Measurements from ENCODE around the gene PSME3. TPM values are rescaled to one million over a fixed set of nuclear protein-coding genes. Genes with fewer than 3 reads are reported as not detected.

The PSME3 gene
- total and polyA plus RNA-seq, 9 of the 15 experiments (the other 6 are each of a cell fraction or from before 2014, with no cell fraction given), result 31.2 to 275 (median 141) TPM

DNA sequence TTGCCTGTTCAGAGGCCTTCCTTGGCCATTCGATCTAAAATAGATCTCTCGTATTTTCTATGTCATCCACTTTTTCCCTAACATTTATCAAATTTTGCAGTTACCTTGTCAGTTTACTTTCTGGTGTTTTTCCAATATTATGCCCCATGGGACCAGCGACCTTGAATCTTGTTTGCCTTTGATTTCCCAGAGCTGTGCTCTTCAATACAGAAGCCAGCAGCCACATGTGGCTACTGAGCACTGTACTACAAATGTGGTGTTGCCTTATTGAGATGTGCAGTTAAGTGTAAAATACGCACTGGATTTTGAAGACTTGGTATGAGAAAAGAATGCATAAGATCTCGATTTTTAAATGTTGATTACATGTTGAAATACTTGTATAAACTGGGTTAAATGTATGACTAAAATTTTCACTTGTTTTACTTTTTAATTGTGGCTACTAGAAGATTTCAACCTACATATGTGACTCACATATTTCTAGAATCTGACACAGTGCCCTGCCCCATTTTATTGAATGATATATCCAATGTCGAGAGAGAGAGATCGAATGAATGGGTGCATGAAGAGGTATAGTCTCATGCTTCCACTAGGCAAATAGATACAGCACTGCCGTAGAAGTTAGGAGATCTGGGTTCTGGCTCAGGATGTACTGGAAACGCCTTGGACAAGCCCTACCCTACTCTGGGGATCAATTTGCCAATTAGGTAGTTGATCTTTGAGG, 824 bp upstream of the PSME3 start:
- DNase-seq (ENCODE audit: extremely low read depth in 1 of 4, low spot score in 3 of 4) (peak in 3 of 4 experiments; percentile 13 to 34 (median 33)), ATAC-seq (peak; percentile 62), FAIRE-seq (no peak)
- CTCF ChIA-PET (ENCODE audit: low intra/inter-chr PET ratio), result no interaction called here
- WGBS (ENCODE audit: insufficient coverage, low coverage, missing lambda C conversion rate), result 26% methylated on average over 9 of the region's 9 CpGs
- Histone ChIP-seq H2AFZ (ENCODE audit: low read depth, low read length) (peak overlapping the region; percentile 100), H3K9ac (ENCODE audit: insufficient read depth in 1 of 2, low read depth in 2 of 2, low read length in 2 of 2) (peak overlapping the region; percentile 98 to 99), H3K9me3 (replicated peaks; ENCODE audit: control insufficient read depth, insufficient read depth, low read depth, low read length) (no peaks in the 10 kb centered on the region), H3K4me3 (peak overlapping the region; percentile 90), H3K27me3 (ENCODE audit: control insufficient read depth in 2 of 2, insufficient read depth in 2 of 2, low read length in 2 of 2) (no peaks in the 10 kb centered on the region), H3K4me1 (replicated peaks in 1 of 2; ENCODE audit: control insufficient read depth in 2 of 2, insufficient read depth in 2 of 2, low read length in 2 of 2) (peaks cover 3 to 14% of the 10 kb centered on the region in 2 experiments; a peak in 4 of 5 replicates), H3K36me3 (ENCODE audit: control insufficient read depth, insufficient read depth, low read length) (peaks cover 31% of the 10 kb centered on the region), H3K4me2 (ENCODE audit: insufficient read depth, low read length) (peak overlapping the region; percentile 98), H3K9me1 (ENCODE audit: control insufficient read depth, insufficient read depth, low read length) (no peaks in the 10 kb centered on the region), H3K27ac (ENCODE audit: extremely low read depth, low read depth, low read length) (peak overlapping the region; percentile 95), H4K20me1 (replicated peaks; ENCODE audit: control insufficient read depth, insufficient read depth, low read length) (0 out of 2 replicates have a peak, but pooled peaks cover 5% of the 10 kb centered on the region), H3K79me2 (ENCODE audit: control insufficient read depth, insufficient read depth, low read length) (peaks cover 43% of the 10 kb centered on the region)
- TSS peak; percentile 84 for BruUV-seq (replicated peaks)
- intact Hi-C loops (cut with micrococcal nuclease) (no loop called here), in situ Hi-C loops (cut with MboI) (no loop called here)
- POLR2A ChIA-PET, result interaction anchor here (1.0 to 2.0 kb wide), 6 partner anchors 8 to 166 kb away, joined by 3 to 18 read pairs (median 8); partner anchors contain the start of genes BECN1 and RPL27
- TF ChIP-seq KLF6 (CRISPR knock-in tag; IDR thresholded peaks at IDR 0.05; ENCODE audit: borderline replicate concordance) (no peak), HNRNPH1 (optimal IDR thresholded peaks at IDR 0.05; ENCODE audit: low read depth, low read length) (no peak), TBP (optimal IDR thresholded peaks at IDR 0.05; ENCODE audit: low read depth, low read length) (no peak), ELF2 (CRISPR knock-in tag; IDR thresholded peaks at IDR 0.05) (no peak), ZC3H4 (CRISPR knock-in tag; IDR thresholded peaks at IDR 0.05; ENCODE audit: borderline replicate concordance) (no peak), SMC3 (conservative IDR thresholded peaks at IDR 0.05; ENCODE audit: insufficient read depth, low read depth, low read length) (no peak), SRF (CRISPR knock-in tag; IDR thresholded peaks at IDR 0.05) (peak in 1 of 2 experiments; percentile 24; a peak in 1 of 4 replicates), KLF13 (tag; IDR thresholded peaks at IDR 0.05; ENCODE audit: borderline replicate concordance, low read depth) (no peak)
- TF ChIP-seq, protein P1, sequence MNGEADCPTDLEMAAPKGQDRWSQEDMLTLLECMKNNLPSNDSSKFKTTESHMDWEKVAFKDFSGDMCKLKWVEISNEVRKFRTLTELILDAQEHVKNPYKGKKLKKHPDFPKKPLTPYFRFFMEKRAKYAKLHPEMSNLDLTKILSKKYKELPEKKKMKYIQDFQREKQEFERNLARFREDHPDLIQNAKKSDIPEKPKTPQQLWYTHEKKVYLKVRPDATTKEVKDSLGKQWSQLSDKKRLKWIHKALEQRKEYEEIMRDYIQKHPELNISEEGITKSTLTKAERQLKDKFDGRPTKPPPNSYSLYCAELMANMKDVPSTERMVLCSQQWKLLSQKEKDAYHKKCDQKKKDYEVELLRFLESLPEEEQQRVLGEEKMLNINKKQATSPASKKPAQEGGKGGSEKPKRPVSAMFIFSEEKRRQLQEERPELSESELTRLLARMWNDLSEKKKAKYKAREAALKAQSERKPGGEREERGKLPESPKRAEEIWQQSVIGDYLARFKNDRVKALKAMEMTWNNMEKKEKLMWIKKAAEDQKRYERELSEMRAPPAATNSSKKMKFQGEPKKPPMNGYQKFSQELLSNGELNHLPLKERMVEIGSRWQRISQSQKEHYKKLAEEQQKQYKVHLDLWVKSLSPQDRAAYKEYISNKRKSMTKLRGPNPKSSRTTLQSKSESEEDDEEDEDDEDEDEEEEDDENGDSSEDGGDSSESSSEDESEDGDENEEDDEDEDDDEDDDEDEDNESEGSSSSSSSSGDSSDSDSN (IDR thresholded peaks at IDR 0.05; ENCODE audit: borderline replicate concordance in 1 of 2, low read depth in 2 of 2, low read length in 2 of 2), result 0 out of 4 replicates have a peak, but pooled peaks of 1 of the 2 experiments have one; percentile 25
- TF ChIP-seq, protein P2, sequence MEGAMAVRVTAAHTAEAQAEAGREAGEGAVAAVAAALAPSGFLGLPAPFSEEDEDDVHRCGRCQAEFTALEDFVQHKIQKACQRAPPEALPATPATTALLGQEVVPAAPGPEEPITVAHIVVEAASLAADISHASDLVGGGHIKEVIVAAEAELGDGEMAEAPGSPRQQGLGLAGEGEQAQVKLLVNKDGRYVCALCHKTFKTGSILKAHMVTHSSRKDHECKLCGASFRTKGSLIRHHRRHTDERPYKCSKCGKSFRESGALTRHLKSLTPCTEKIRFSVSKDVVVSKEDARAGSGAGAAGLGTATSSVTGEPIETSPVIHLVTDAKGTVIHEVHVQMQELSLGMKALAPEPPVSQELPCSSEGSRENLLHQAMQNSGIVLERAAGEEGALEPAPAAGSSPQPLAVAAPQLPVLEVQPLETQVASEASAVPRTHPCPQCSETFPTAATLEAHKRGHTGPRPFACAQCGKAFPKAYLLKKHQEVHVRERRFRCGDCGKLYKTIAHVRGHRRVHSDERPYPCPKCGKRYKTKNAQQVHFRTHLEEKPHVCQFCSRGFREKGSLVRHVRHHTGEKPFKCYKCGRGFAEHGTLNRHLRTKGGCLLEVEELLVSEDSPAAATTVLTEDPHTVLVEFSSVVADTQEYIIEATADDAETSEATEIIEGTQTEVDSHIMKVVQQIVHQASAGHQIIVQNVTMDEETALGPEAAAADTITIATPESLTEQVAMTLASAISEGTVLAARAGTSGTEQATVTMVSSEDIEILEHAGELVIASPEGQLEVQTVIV (CRISPR knock-in tag; IDR thresholded peaks at IDR 0.05; ENCODE audit: borderline replicate concordance), result no peak

Measured in K562 (cell line).